ENCODE data around the gene PRSS36.
"Not testable (repeated sequence)": the region's sequence is repeated elsewhere in the genome, so short reads cannot be mapped to it uniquely, and the experiment has no call there.

PRSS36 gene

DNA sequence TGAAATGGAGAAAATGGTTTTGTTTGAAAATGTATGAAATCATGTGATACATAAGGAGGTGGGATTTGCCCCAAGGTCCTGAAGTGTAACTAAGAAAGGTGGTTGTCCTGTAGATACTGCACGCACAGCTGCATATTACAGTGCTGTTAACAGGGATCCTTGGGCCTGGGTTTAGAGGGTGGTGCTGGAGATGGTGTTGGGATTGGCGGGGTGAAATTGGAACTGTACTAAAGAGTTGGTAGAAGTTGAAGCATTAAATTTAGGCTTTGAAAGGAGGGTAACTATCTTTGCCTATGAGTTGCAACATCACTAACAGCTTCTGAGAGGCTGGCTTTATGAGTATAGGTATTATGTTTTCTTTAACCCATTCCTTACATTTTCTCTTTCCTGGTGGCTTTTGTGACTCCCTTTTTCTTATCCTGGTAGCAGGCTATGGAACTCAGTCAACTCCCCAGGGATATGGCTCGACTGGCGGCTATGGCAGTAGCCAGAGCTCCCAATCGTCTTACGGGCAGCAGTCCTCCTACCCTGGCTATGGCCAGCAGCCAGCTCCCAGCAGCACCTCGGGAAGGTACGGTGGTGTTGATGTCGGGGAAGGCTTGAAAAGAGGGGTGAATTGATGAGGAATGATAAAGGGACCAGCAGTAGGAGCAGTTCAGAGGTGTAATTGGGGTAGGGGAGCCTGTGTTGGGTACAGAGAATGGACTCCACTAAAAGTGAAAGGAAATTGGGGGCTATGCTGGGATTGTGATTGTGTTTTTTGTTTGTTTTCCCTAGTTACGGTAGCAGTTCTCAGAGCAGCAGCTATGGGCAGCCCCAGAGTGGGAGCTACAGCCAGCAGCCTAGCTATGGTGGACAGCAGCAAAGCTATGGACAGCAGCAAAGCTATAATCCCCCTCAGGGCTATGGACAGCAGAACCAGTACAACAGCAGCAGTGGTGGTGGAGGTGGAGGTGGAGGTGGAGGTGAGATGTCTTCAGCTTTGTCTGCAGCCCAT, 33.9 kb upstream of the PRSS36 start:
- DNase-seq (ENCODE audit: low read depth): no peak

GRCh38 chr16:31182391-31182790, 32.5 kb upstream of the PRSS36 start:
- DNase-seq (ENCODE audit: low read depth): no peak

DNA sequence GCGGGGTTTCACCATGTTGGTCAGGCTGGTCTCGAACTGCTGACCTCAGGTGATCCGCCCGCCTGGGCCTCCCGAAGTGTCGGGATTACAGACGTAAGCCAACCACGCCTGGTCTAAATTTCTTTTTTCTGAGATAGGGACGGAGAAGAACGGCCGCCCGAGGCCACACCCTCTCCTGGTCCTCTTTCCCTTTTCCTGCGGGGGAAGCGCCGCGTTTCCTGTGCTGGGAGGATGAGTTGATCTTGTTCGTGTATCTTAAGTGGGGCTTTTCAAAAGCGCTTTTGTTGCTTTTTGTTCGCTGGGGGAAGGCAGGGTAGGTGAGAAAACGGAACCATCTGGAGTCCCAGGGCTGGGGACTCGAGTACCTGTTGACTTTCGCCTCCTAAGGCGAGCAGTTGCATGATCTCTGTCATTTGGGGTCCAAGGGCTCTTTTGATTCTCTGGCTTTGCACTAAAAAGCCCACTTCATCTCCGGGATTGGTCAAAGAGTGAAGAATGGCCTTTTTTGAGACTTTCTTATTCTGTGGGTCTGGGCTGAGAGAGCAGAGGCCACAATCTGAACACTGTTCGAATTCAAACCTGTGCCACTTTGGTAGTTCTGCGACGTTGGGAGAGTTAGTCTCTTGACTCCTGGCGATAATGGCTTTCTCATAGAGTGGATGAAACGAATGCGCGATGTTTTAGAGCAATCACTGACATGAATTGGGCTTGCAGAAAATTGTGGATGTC, 31.4 kb upstream of the PRSS36 start:
- no peak for DNase-seq (ENCODE audit: low read depth)

GRCh38 chr16:31179747-31180459, 30.0 kb upstream of the PRSS36 start, which contains the start of gene FUS:
Gene FUS, plus strand, starts transcription at chr16:31180139. Its CDS starts 76 bp downstream, at chr16:31180215.
- peak; percentile 81 for DNase-seq (ENCODE audit: low read depth)

DNA sequence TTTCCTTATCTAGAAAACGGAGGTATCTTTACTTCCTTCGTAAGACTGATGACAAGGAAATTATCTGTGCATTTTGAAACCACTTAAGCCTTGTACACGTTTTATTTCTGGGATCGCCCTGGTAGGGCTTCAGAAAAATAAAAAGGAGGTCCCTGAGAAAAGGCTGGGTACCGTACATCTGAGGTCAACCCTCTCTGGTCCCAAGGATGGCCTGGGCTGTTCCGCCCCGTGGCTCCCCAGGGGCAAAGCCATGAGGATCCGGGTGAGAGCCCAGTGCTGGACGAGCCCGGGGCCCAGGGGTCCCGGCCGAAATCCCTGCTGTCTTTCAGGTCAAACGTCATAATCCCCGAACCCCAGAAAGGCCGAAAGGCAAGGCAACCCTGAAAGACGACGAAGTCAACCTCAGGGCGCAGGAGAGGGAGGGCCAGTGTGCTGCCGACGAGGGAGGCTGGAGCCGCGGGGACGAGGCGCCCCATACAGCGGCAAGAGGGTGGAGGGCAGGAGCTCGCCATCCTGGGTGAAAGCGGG, 29.4 kb upstream of the PRSS36 start:
- no peak for DNase-seq (ENCODE audit: low read depth)

GRCh38 chr16:31177136-31177535, 27.3 kb upstream of the PRSS36 start:
- DNase-seq (ENCODE audit: low read depth): peak; percentile 45

GRCh38 chr16:31170048-31170447, 20.2 kb upstream of the PRSS36 start:
- not testable (repeated sequence) for DNase-seq (ENCODE audit: low read depth)

DNA sequence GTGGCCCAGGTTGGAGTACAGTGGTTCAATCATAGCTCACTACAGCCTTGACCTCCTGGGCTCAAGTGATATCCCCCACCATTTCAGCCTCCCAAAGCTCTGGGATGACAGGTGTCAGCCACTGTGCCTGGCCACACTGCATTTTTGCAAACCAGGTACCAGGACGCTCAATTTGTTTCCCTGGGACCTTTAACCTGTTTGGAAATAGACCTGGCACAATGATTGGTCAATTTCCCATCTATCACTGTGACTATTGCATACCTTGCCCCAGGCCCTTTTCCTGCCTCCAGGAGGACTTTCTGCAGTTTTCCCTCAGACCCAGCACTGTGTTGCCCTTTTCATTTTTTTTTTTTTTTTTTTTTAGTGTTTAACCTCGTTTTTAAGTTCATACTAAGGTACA, 19.0 kb upstream of the PRSS36 start:
- DNase-seq (ENCODE audit: low read depth): no peak

GRCh38 chr16:31167315-31167714, 17.4 kb upstream of the PRSS36 start:
- no peak for DNase-seq (ENCODE audit: low read depth)

GRCh38 chr16:31157136-31157535, 7.3 kb upstream of the PRSS36 start:
- no peak for DNase-seq (ENCODE audit: low read depth)

- DNase-seq (ENCODE audit: low read depth): not testable (repeated sequence)
These were observed 1.1 kb upstream of the PRSS36 start for GRCh38 chr16:31150976-31151375.

GRCh38 chr16:31149332-31149731, 534 bp downstream of the PRSS36 start:
- no peak for DNase-seq (ENCODE audit: low read depth)

DNA sequence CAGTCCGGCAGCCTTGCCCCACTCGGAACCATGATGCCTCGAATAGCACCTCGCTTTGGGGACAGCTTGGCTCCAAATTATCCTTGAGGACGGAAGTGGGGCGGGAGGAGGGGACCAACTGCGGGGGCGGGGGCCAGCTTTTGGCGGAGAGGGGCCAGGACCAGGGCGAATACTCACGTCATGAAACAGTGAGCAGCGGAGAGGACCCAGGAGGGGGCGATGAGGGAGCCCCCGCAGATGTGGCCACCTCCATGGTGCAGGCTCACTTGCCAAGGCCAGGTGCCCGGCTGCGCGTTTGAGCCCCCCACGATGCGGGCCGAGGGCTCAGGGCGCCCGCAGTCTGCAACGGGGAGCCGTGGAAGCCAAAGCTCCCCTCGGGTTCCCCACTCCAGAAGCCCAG, 970 bp downstream of the PRSS36 start:
- DNase-seq (ENCODE audit: low read depth): no peak

DNA sequence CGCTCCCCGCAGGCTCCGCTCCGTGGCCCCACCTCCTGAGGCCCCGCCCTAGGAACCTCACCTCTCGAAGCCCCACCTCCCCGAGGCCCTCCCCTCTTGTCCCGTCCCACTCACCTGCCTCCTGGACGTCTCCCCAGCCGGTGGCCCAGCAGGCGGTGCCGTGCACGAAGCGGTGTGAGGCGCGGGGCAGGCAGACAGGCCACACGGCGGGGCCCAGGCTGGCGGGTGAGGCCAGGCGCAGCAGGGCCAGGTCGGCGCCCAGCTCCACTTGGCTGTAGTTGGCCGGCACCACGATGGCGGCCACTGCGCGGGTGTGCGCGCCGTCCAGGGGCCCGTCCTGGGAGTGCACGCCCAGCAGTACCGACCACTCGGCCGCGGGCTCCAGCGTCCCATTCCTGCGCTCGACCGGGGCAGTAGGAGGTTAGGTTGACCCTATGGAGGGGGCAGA, 1.6 kb downstream of the PRSS36 start:
- no peak for DNase-seq (ENCODE audit: low read depth)

DNA sequence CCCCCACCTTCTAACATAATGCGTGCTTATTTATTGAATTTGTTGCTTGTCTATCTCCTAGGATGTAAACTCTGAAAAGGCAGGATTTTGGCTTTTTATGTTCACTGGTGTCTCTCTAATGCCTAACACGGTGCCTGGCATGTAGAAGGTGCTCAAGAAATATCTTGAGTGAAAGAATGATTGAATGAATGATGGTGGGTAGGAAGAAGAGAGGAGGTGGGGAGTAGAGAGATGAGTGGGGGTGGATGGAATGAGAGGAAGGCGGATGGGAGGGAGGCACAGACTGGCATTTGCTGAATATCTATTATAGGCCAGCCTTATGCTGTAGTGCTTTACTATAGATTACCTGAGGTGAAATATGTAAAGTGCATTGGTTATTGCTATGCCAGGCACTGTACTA, 2.3 kb downstream of the PRSS36 start:
- DNase-seq (ENCODE audit: low read depth): no peak

DNA sequence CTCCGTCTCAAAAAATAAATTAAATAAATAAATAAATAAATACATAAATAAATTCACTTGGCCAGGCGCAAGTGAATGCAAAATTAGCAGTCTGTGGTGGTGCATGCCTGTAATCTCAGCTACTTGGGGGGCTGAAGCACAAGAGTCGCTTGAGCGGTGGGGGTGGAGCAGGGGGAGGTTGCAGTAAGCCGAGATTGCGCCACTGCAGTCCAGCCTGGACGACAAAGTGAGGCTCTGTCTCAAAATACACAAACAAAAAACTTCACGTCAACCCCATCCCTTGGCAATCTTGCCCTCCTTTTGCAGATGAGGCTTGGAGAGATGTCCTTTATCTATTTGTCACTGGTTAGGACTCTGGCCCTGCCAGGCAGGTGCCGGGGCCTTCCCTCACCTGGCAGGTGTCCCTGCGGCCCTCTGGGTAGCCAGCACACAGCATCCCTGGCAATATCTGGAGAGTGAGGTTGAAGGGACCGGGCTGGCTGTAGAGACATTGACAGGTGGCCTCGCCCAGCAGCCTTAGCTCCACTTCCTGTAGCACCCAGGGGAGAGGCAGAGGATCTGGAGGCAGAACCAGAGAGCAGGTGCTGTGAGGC, 4.4 kb downstream of the PRSS36 start:
- no peak for DNase-seq (ENCODE audit: low read depth)

DNA sequence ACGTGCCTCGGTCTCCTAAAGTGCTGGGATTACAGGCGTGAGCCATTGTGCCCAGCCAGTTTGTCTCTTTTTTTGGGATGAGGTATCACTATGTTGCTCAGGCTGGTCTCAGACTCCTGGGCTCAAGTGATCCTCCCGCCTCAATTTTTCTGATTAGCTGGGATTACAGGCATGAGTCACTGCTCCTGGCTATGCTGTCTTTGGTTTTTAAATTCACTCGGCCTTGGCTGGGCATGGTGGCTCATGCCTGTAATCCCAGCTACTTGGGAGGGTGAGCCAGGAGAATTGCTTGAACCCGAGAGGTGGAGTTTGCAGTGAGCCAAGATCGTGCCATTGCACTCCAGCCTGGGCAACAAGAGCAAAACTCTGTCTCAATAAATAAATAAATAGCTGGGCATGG, 5.4 kb downstream of the PRSS36 start:
- DNase-seq (ENCODE audit: low read depth): not testable (repeated sequence)

GRCh38 chr16:31143694-31144148, 6.1 kb downstream of the PRSS36 start:
- DNase-seq (ENCODE audit: low read depth): no peak

DNA sequence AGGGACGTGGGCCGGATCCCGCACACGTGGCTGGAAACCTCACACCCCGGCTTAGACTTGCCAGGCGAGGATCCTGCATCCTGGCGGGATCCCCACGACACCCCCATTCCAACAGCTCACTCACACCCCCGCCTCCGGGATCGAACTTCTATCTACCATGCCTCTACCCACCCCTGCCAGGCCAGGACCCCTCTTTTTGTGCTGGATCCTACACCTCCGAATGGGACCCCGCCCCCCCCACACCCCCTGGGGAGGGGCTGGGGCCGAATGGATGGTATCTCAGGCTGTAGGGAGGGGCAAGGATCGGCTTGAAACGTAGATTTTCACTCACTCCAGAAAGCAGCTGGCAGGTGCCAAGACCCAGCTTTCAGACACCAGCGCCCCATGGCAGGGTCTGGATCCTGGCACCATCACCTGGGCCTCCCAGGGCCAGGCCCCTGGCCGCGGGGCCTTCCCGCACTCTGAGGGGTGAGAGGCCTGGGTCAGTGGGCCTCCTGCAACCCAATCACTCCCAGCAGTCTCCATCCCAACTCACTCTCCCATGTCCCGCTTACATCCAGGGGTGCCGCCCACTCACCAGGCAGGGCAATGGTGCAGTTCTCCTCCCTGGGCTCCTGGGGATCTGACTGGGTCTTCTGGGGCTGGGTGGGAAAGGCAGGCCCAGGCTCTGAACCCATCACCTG, 6.7 kb downstream of the PRSS36 start:
- DNase-seq (ENCODE audit: low read depth): no peak

GRCh38 chr16:31142109-31143010, 7.5 kb downstream of the PRSS36 start:
- DNase-seq (ENCODE audit: low read depth): peak; percentile 95

Measured in T-helper 22 cell (primary cell).